IPS-20b (cell line): ENCODE results near the gene DDX54.

ENCODE experiments used
- H3K27ac ChIP-seq: one replicate; pipeline ENCODE4 v1.5.1; 2013; ENCODE audit warnings: low read length
- H3K27me3 ChIP-seq: 2 replicates; pipeline ENCODE4 v1.6.1; 2013; ENCODE audit warnings: mild to moderate bottlenecking, low read length, inconsistent platforms; ENCODE audit not compliant: insufficient read depth
- H3K36me3 ChIP-seq: 2 replicates; pipeline ENCODE4 v1.6.1; 2013; ENCODE audit warnings: low read depth, mild to moderate bottlenecking, inconsistent platforms, low read length, moderate library complexity; ENCODE audit not compliant: insufficient read depth
- H3K4me1 ChIP-seq: 2 replicates; pipeline ENCODE4 v1.6.1; 2013; ENCODE audit warnings: mild to moderate bottlenecking, control low read depth, inconsistent platforms, low read length, moderate library complexity; ENCODE audit not compliant: insufficient read depth
- H3K4me3 ChIP-seq: 2 replicates; pipeline ENCODE4 v1.5.1; 2013; ENCODE audit warnings: mild to moderate bottlenecking, low read length, inconsistent platforms
- H3K9ac ChIP-seq: 2 replicates; pipeline ENCODE4 v1.6.1; 2013; ENCODE audit warnings: low read depth, mild to moderate bottlenecking, inconsistent platforms, low read length, moderate library complexity
- H3K9me3 ChIP-seq: 2 replicates; pipeline ENCODE4 v1.6.1; 2013; ENCODE audit warnings: mild to moderate bottlenecking, low read depth, low read length, inconsistent platforms; ENCODE audit not compliant: insufficient read depth

The DDX54 gene

DNA sequence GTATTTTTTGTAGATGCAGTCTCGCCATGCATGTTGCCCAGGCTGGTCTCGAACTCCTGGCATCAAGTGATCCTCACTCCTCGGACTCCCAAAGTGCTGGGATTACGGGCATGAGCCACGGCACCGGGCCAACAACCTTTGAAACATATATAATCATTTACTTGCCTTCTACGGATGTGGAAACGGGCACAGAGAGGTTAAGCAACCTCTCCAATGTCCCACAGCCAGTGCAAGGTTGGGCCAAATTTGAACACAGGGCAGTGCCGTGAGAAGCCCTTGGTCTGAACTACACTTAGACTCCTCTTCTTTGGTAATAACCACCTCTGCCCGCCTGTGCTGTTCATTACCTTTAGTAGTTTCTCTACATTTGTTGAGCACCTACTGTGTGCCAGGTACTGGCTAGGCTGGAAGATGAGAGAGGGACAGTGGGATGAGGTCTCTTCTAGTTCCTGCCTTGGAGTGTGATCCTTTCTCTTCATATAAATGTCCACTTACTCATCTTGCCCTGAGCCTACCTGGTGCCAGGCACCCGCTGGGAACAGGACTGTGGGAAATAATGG, 2.2 kb downstream of the DDX54 start:
- Histone ChIP-seq H3K9ac (no peak overlapping the region), H3K27ac (no peak overlapping the region), H3K4me1 (0 out of 2 replicates have a peak, but pooled peaks cover 3% of the 10 kb centered on the region), H3K9me3 (no peaks in the 10 kb centered on the region), H3K36me3 (peaks cover 44% of the 10 kb centered on the region), H3K27me3 (no peaks in the 10 kb centered on the region), H3K4me3 (no peak overlapping the region)

DNA sequence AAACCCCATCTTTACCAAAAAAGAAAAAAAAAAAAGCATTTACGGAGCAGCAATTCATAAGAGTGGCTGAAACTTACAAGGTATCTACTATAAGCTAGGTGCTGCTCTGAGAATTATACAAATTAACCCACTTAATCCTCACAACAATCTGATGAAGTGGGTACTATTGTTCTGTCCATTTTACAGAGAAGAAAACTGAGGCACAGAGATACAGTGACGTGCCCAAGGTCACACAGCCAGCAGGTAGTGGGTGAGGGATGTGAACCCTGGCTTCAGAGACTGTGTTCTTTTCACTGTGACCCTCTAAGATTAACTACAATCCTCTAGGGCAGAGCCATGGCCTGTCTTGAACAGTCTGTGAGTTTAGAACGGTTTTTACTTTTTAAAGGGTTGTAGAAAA, 3.3 kb downstream of the DDX54 start:
- Histone ChIP-seq H3K4me1 (0 out of 2 replicates have a peak, but pooled peaks cover 3% of the 10 kb centered on the region), H3K36me3 (peaks cover 55% of the 10 kb centered on the region), H3K4me3 (no peak overlapping the region), H3K27me3 (no peaks in the 10 kb centered on the region), H3K9me3 (no peaks in the 10 kb centered on the region), H3K9ac (no peak overlapping the region), H3K27ac (no peak overlapping the region)

DNA sequence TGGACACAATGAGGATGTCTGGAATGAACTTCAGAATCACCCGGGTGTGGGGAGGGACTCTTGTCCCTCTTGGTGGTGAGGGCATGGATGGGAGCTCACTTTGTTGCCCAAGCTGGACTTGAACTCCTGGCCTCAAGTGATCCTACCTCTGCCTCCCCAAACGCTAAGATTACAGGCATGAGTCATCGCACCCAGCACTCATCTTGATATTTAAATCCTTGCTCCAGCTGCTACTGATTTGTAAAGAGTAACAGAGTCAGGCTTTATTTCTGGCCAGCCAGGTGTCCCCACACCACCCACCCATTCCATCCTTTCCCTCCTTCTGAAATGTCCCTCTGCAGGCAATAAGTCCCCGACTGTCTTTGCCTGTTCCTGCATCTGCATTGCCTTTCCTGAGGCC, 4.9 kb downstream of the DDX54 start:
- no peak overlapping the region for H3K27ac ChIP-seq
- H3K36me3 ChIP-seq, result peaks cover 66% of the 10 kb centered on the region
- no peak overlapping the region for H3K4me3 ChIP-seq
- H3K27me3 ChIP-seq, result no peaks in the 10 kb centered on the region
- H3K4me1 ChIP-seq, result 0 out of 2 replicates have a peak, but pooled peaks cover 3% of the 10 kb centered on the region
- no peak overlapping the region for H3K9ac ChIP-seq
- no peaks in the 10 kb centered on the region for H3K9me3 ChIP-seq

DNA sequence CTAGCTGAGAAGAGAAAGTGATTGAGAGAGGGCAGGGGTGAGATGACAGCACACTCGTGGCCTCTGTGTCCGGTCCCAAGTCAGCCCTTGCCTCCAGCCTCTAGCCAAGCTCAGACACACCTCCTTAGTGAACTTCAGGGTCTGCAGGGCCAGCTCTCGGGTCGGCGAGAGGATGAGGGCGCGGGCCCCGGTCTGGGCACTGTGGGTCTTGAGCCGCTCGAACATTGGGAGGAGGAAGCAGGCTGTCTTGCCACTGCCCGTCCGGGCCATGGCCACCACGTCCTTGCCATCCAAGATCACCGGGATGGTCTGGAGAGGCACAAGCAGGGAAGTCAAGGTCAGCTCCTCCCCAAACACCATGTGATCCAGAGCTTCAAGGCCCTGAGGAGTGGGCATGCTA, 6.3 kb downstream of the DDX54 start:
- no peaks in the 10 kb centered on the region for H3K27me3 ChIP-seq
- no peaks in the 10 kb centered on the region for H3K9me3 ChIP-seq
- H3K9ac ChIP-seq, result no peak overlapping the region
- H3K36me3 ChIP-seq, result peaks cover 77% of the 10 kb centered on the region
- H3K27ac ChIP-seq, result no peak overlapping the region
- H3K4me1 ChIP-seq, result no peaks in the 10 kb centered on the region
- H3K4me3 ChIP-seq, result no peak overlapping the region

DNA sequence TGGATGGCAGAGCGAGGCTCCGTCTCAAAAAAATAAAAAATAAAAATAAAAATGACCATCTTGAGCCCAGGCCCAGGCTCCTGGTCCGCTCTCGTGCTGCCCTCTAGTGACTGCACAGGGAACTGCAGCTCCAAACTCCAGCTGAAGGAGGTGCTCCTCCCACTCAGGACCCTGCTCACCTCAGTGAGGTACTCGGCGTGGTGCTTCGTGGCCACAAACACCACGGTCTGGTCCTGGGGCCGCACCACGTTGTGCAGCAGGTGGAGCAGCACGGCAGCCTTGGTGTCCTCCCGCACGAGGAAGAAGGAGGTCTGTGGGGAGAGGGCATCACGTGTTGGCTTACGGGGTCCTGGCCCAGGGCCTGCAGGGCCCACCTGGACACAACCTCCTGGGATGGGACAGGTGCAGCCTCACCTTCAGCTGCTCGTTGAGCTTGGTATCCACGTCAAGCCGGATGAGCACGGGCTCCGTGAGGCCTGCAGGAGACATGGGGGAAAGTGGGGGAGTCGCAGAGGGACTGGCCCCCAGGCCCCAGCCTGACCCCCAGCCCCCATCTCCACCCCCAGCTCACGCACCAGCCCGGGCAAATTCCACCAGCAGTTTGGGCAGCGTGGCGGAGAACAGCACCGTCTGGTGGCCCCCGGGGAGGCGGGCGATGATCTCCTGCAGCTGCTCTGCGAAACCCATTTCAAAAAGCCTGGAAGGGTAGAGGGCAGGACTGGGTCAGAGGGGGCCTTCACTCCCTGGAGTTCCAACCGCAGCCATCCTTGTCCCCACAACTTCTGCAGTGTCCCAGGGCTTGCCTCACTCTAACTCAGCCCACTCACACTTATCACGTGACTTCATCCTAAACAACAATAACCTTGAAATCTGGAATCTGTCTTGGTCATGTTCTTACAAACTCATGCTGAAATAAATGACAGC, 10.6 kb downstream of the DDX54 start:
- H3K9ac ChIP-seq, result no peak overlapping the region
- H3K9me3 ChIP-seq, result no peaks in the 10 kb centered on the region
- no peak overlapping the region for H3K27ac ChIP-seq
- no peak overlapping the region for H3K4me3 ChIP-seq
- no peaks in the 10 kb centered on the region for H3K4me1 ChIP-seq
- peaks cover 92% of the 10 kb centered on the region for H3K36me3 ChIP-seq
- H3K27me3 ChIP-seq, result no peaks in the 10 kb centered on the region

DNA sequence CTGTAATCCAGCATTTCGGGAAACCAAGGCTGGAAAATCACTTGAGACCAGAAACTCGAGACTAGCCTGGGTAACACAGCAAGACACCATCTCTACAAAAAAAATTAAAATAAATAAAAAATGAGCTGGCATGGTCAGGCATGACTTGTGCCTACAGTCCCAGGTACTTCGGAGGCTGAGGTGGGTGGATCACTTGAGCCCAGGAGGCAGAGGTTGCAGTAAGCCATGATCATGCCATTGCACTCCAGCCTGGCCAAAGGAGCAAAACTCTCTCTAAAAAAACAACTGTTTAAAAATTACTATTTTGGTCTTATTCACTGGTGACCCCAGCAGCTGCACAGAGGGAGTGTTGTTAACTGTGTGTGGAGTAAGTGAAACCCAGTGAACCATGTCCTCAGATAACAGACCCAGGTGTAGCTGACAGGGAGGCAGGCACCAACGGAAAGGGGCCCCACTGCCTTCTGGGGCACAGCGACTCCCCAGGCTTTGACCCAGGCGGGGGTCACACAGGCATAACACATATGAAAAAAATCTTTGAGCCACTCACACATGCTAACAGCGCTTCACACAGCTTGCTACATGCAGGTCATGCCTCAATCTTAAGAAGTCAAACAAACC, 12.1 kb downstream of the DDX54 start:
- peaks cover 89% of the 10 kb centered on the region for H3K36me3 ChIP-seq
- H3K9me3 ChIP-seq, result no peaks in the 10 kb centered on the region

DNA sequence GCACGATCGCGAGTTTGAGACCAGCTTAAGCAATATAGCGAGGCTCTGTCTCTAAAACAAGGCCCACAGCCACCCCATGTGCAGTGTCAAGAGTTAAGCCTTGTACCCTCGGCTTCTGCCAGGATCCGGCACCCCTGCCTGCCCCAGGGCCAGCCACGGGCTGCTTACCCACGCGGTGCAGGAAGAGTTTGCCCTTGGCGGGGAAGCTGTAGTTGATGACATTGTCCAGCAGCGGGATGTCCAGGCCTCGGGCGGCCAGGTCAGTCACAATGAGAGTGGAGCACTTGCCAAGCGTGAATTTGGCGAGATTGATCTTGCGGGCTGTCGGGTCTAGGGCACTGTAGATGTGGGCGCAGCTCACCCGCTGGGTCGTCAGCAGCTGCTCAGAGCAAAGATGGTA, 13.1 kb downstream of the DDX54 start:
- H3K4me3 ChIP-seq, result no peak overlapping the region
- H3K27ac ChIP-seq, result no peak overlapping the region
- peaks cover 89% of the 10 kb centered on the region for H3K36me3 ChIP-seq
- no peak overlapping the region for H3K9ac ChIP-seq
- H3K27me3 ChIP-seq, result no peaks in the 10 kb centered on the region
- H3K9me3 ChIP-seq, result no peaks in the 10 kb centered on the region
- H3K4me1 ChIP-seq, result no peaks in the 10 kb centered on the region

More for the DNA sequence above, 12.1 kb downstream of the DDX54 start:
- Histone ChIP-seq H3K27ac (no peak overlapping the region), H3K4me3 (no peak overlapping the region), H3K27me3 (no peaks in the 10 kb centered on the region), H3K9ac (no peak overlapping the region), H3K4me1 (no peaks in the 10 kb centered on the region)

DNA sequence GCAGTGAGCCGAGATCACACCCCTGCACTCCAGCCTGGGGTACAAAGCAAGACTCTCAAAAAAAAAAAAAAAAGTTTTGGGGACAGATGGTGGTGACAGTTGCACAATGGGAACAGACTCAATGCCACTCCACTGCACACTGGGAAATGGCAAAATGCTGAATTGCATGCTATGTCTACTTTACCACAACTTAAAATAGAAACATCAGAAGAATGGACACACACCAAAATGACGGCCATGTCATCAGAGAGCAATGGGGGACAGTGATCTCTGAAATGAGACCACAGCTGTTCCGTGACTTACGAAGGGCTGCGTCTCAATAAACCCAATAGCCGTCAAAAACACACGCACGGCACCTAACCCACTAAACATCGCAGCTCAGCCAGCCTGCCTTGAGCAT, 13.7 kb downstream of the DDX54 start:
- no peak overlapping the region for H3K9ac ChIP-seq
- no peaks in the 10 kb centered on the region for H3K27me3 ChIP-seq
- no peaks in the 10 kb centered on the region for H3K9me3 ChIP-seq
- H3K4me1 ChIP-seq, result no peaks in the 10 kb centered on the region
- H3K4me3 ChIP-seq, result no peak overlapping the region
- H3K36me3 ChIP-seq, result peaks cover 89% of the 10 kb centered on the region
- no peak overlapping the region for H3K27ac ChIP-seq

DNA sequence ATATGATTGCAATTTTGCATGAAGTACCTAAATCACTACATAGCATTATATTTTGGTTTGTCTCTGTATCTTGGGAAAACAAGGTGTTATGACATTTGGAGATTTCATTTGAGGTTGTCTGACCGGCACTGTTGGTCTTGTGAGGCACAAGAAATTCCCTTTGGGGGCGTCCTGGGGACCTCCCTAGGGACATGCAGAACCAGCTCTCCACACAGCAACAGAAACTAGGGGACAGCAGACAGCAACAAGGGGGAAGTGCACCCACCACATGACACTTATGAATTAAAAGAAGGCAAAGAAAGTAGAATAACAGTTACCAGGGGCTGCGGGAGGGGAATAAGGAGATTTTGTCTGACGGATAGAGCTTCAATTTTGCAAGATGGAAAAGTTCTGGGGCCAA, 14.4 kb downstream of the DDX54 start:
- no peak overlapping the region for H3K9ac ChIP-seq

DNA sequence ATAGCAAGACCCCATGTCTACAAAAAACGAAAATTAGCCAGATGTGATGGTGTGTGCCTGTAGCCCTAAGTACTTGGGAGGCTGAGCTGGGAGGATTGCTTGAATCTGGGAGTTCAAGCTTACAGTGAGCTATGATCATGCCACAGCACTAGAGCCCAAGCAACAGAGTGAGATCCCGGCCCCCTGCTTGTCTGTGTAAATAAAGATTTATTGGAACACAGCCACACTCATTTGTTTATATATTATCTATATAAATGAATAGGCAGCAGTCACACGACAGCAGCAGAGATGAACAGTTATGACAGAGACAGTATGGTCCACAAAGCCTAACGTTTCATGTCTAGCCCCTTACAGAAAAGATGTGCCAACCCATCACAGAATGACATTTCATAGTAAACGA, 14.8 kb downstream of the DDX54 start:
- H3K27me3 ChIP-seq, result no peaks in the 10 kb centered on the region
- peaks cover 93% of the 10 kb centered on the region for H3K36me3 ChIP-seq
- H3K27ac ChIP-seq, result no peak overlapping the region
- H3K4me1 ChIP-seq, result no peaks in the 10 kb centered on the region
- H3K4me3 ChIP-seq, result no peak overlapping the region
- no peaks in the 10 kb centered on the region for H3K9me3 ChIP-seq
- no peak overlapping the region for H3K9ac ChIP-seq

More for the DNA sequence above, 14.4 kb downstream of the DDX54 start:
- Histone ChIP-seq H3K9me3 (no peaks in the 10 kb centered on the region), H3K36me3 (peaks cover 89% of the 10 kb centered on the region), H3K27me3 (no peaks in the 10 kb centered on the region), H3K27ac (no peak overlapping the region), H3K4me3 (no peak overlapping the region), H3K4me1 (no peaks in the 10 kb centered on the region)

DNA sequence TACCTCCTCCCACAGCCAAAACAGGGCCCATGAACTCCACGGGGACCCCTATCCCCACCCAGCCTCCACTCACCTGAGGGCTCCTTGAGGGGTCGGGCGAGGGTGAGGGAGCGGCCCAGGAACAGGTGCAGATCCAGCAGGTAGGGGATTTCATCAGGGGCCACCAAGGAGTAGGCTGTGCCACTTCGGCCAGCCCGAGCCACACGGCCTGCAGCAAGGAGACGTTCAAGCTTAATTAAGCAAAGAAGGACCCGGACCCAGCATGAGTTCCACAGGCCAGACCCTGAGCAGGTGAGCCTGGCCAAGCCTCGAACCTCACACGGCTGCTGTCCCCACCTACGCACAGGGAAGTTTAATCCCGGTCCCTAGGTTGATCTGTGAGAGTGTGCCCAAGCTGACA, 15.6 kb downstream of the DDX54 start:
- Histone ChIP-seq H3K36me3 (peaks cover 97% of the 10 kb centered on the region), H3K27me3 (no peaks in the 10 kb centered on the region), H3K9me3 (no peaks in the 10 kb centered on the region), H3K9ac (no peak overlapping the region), H3K27ac (no peak overlapping the region), H3K4me3 (no peak overlapping the region), H3K4me1 (no peaks in the 10 kb centered on the region)

DNA sequence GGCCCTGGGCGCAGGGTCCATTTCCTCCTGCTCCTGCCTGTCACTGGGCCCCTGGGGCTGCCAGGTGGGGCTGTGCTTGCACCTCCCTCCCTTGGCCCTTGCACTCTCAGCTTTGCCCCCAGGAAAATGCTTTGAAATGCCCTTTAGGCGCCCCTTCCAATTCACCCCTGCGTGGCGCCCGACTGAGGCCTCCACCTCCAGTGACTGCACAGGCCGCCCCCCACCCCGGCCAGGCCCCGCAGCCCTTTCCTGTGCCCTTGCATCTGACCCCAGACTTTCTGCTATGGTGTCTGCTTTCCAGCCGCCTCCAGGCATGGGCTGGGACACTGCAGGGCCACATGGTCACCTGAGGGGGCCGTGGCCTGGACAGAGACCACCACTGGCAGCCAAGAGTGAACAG, 17.4 kb downstream of the DDX54 start:
- Histone ChIP-seq H3K27me3 (no peaks in the 10 kb centered on the region), H3K9me3 (no peaks in the 10 kb centered on the region), H3K9ac (no peak overlapping the region), H3K4me3 (no peak overlapping the region), H3K36me3 (peaks cover 93% of the 10 kb centered on the region), H3K4me1 (no peaks in the 10 kb centered on the region), H3K27ac (no peak overlapping the region)
